ENCODE measurements around the gene MLEC.

GRCh38 chr12:120656008-120656407 is 30.9 kb upstream of the MLEC start:
- no peak for TF ChIP-seq CTCF (IDR thresholded peaks at IDR 0.05)
- TF ChIP-seq ZFX (IDR thresholded peaks at IDR 0.05; ENCODE audit: borderline replicate concordance): no peak

All from 22Rv1 (cell line).